ENCODE results near the gene PROS1. TPM values are rescaled to one million over a fixed set of nuclear protein-coding genes. Genes with fewer than 3 reads are reported as not detected.

PROS1 gene
- total and polyA plus RNA-seq, 2 of the 4 experiments (the other 2 are of a cell fraction): 1.6 to 2.8 TPM

- no peaks in the 10 kb centered on the region for H3K4me1 ChIP-seq (ENCODE audit: control insufficient read depth, insufficient read depth, low read length)
- no peaks in the 10 kb centered on the region for H3K9me3 ChIP-seq (ENCODE audit: control insufficient read depth, insufficient read depth, low read length)
- no peaks in the 10 kb centered on the region for H3K9me1 ChIP-seq (ENCODE audit: insufficient read depth, low read length)
- H3K79me1 ChIP-seq (ENCODE audit: low read depth in 1 of 2, low read length in 2 of 2): no peaks in the 10 kb centered on the region
- no peak overlapping the region for H3K4me2 ChIP-seq (ENCODE audit: low read depth, low read length)
- POLR2A ChIA-PET (ENCODE audit: unreplicated experiment): no interaction called here
- no peak overlapping the region for H3K9ac ChIP-seq (ENCODE audit: low read depth, low read length)
- H4K20me1 ChIP-seq (ENCODE audit: insufficient read depth, low read length): no peaks in the 10 kb centered on the region
- H4K91ac ChIP-seq (ENCODE audit: insufficient read depth, low read depth, low read length): no peak overlapping the region
- intact Hi-C loops (cut with micrococcal nuclease) (no loop called here), dilution Hi-C loops (cut with HindIII; ENCODE audit: low sequenced_read_pairs, unreplicated experiment) (no loop called here), in situ Hi-C loops (cut with MboI; ENCODE audit: low sequenced_read_pairs) (no loop called here)
- H3K14ac ChIP-seq (replicated peaks; ENCODE audit: low read depth, low read length): no peak overlapping the region
- no peak overlapping the region for H2BK15ac ChIP-seq (ENCODE audit: low read depth, low read length)
- H3K4ac ChIP-seq (ENCODE audit: low read depth, low read length): no peak overlapping the region
- H3K36me3 ChIP-seq (ENCODE audit: control insufficient read depth, insufficient read depth, low read length): no peaks in the 10 kb centered on the region
- no CpG with 5 or more reads among the region's 2 CpGs for WGBS, 2 experiments (ENCODE audit: extremely low coverage in 2 of 2, insufficient read length in 1 of 2)
- no peak overlapping the region for H2BK120ac ChIP-seq (ENCODE audit: low read depth, low read length)
- no peak for ATAC-seq (ENCODE audit: low read depth)
- H4K5ac ChIP-seq (ENCODE audit: low read depth, low read length): no peak overlapping the region
- H2BK5ac ChIP-seq (ENCODE audit: low read depth, low read length, poor library complexity, severe bottlenecking): no peak overlapping the region
- H3K27ac ChIP-seq (ENCODE audit: insufficient read depth, low read length): no peak overlapping the region
- H2BK20ac ChIP-seq (ENCODE audit: low read depth, low read length): no peak overlapping the region
- no peak overlapping the region for H3K56ac ChIP-seq (ENCODE audit: extremely low read depth, insufficient read depth, low read length)
- H2AK9ac ChIP-seq (replicated peaks; ENCODE audit: low read depth, low read length, poor library complexity): no peak overlapping the region
- TF ChIP-seq MXI1 (IDR thresholded peaks at IDR 0.05; ENCODE audit: borderline replicate concordance, low read depth, low read length) (no peak), USF2 (IDR thresholded peaks at IDR 0.05; ENCODE audit: low read depth, low read length) (no peak), CTCF (conservative IDR thresholded peaks at IDR 0.05; ENCODE audit: low read depth, low read length) (no peak), POLR2A (IDR thresholded peaks at IDR 0.05; ENCODE audit: low read depth, low read length) (no peak), RAD21 (IDR thresholded peaks at IDR 0.05; ENCODE audit: low read length) (no peak), ELK1 (IDR thresholded peaks at IDR 0.05; ENCODE audit: borderline replicate concordance, low read depth, low read length) (no peak), RFX5 (IDR thresholded peaks at IDR 0.05; ENCODE audit: low read depth, low read length) (no peak), FOS (IDR thresholded peaks at IDR 0.05; ENCODE audit: low read depth, low read length) (no peak), SMC3 (IDR thresholded peaks at IDR 0.05; ENCODE audit: low read depth, low read length) (no peak), CHD1 (IDR thresholded peaks at IDR 0.05; ENCODE audit: low read depth, low read length) (no peak)
- H3K27me3 ChIP-seq (ENCODE audit: control insufficient read depth, insufficient read depth, low read length): no peaks in the 10 kb centered on the region
- no peak overlapping the region for H4K8ac ChIP-seq (ENCODE audit: low read depth in 2 of 2, low read length in 2 of 2)
- BruUV-seq (replicated peaks): no TSS peak
- no peak overlapping the region for H3K4me3 ChIP-seq (ENCODE audit: insufficient read depth, low read depth, low read length)
- H3K23ac ChIP-seq (ENCODE audit: low read depth, low read length): no peak overlapping the region
- CTCF ChIA-PET: no interaction called here
- no peak for DNase-seq
- H2AK5ac ChIP-seq (ENCODE audit: low read depth, low read length): no peak overlapping the region
- no peak overlapping the region for H3K18ac ChIP-seq (ENCODE audit: low read depth, low read length)
- no peak overlapping the region for H2AFZ ChIP-seq (replicated peaks; ENCODE audit: low read length, poor library complexity)
These were observed 46.0 kb upstream of the PROS1 start for GRCh38 chr3:94019659-94020058.

Measured in IMR-90 (cell line).